GM21529 (cell line): ENCODE measurements around the gene RUSF1.
"Not testable (repeated sequence)": the region's sequence is repeated elsewhere in the genome, so short reads cannot be mapped to it uniquely, and the experiment has no call there.

Experiments
- ATAC-seq: cut with Tn5 transposase; IDR thresholded peaks from one replicate; pipeline ENCODE4 v1.9.1; 2021; ENCODE audit not compliant: unreplicated experiment

The RUSF1 gene

DNA sequence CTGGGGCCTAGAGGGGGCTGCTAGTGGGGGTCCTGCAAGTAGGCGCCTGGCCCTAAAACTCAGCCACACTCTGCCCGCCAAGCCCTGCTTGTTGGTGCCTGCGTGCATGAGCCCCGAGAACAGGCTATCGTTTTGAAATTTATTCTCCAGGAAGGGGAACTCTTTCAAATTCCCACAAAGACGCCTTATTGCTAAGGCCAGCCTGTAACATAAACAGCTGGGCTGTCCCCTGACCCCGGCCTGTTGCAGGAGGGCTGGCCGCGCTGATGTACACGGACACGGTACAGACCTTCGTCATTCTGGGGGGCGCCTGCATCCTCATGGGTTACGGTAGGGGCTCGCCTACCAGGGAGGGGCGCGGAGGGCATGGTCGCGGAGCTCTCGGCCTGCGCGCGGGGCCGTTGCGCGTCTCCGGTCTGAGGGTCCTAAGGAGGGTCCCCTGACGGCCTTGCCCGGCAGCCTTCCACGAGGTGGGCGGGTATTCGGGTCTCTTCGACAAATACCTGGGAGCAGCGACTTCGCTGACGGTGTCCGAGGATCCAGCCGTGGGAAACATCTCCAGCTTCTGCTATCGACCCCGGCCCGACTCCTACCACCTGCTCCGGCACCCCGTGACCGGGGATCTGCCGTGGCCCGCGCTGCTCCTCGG is 21.0 kb downstream of the RUSF1 start:
- ATAC-seq: no peak

DNA sequence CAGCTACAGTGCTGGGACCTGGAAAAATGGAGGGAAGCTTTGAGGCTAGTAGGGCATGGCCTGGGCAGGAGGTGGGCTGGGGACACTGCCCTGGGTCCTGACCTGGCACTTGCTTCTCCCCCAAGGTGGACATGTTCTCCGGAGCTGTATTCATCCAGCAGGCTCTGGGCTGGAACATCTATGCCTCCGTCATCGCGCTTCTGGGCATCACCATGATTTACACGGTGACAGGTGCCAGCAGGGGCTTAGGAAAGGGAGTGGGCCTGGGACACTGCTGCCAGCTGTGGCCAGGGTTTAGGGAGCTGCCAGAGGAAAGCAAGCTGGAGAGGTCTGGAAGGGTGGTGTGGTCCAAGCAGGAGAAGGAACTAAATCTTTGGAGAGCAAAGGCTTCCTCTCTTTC is 22.1 kb downstream of the RUSF1 start:
- ATAC-seq: no peak

DNA sequence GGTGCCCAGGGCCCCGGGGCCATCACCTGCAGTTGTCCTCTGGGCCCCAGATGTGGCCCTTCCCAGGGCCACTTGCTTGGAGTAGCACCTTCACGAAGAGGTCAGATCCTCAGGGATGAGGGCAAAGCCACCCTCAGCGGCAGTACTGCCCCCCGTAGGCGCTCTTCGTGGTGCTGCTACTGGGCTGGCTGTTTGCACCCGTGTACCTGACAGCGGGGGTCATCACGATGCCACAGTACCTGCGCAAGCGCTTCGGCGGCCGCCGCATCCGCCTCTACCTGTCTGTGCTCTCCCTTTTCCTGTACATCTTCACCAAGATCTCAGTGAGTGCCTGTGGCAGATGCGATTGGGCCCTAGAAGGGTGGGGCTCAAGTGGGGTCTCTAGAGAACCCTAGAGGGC is 22.6 kb downstream of the RUSF1 start:
- no peak for ATAC-seq

DNA sequence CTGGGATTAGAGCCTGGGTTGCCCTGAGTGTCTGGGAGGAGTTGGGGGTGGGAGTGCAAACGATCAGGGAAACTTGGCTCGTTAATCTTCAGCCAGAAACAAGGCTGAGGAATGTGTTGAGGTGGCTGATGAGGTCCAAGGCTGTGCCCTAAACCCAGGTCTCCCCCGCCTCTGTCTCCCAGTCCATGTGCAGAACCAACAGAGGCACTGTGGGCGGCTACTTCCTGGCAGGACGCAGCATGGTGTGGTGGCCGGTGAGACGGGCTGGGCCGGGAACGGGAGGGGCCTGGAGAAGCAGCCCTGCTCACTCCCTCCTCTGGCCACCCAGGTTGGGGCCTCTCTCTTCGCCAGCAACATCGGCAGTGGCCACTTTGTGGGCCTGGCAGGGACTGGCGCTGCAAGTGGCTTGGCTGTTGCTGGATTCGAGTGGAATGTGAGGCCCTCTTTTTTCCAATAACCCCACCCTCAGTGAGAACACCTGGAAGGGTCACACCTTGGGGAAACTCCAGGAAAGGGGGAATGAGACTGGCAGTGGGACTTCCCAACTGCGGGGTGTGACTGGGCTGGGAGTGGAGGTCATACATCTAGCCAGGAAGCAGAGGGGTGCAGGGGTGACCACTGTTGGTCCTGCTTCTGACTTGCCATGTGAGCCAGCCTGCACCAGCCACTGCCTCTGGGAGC is 23.6 kb downstream of the RUSF1 start:
- no peak for ATAC-seq

DNA sequence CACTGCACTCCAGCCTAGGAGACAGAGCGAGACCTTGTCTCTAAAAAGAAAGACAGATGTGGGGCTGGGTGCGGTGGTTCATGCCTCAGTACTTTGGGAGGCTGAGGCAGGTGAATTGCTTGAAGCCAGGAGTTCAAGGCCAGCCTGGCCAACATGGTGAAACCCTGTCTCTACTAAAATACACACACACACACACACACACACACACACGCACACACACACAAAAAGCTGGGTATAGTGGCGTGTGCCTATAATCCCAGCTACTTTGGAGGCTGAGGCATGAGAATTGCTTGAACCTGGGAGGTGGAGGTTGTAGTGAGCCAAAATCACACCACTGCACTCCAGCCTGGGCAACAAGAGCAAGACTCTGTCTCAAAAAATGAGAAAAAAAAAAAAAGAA is 24.1 kb downstream of the RUSF1 start:
- not testable (repeated sequence) for ATAC-seq

DNA sequence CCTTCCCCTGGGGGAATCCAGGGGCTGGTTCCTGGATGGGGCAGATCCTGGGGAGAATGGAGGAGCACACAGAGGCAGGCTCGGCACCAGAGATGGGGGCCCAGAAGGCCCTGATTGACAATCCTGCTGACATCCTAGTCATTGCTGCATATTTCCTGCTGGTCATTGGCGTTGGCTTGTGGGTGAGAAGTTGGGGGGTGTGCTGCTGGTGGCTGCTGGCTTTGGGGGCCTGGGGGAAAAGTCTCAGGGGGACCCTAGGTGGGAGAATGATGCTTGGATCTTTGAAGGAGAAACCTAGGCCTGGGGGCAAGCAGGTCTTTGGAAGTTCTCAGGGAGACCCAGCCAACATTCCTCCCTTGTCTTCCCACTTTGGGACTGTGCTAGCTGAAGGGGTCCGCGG is 25.1 kb downstream of the RUSF1 start, which contains the start of gene SLC5A2:
SLC5A2 (plus strand) TSS at position 43 of the 400 bp plus-strand sequence; CDS start at position 57, 14 bp downstream.
- ATAC-seq: no peak

DNA sequence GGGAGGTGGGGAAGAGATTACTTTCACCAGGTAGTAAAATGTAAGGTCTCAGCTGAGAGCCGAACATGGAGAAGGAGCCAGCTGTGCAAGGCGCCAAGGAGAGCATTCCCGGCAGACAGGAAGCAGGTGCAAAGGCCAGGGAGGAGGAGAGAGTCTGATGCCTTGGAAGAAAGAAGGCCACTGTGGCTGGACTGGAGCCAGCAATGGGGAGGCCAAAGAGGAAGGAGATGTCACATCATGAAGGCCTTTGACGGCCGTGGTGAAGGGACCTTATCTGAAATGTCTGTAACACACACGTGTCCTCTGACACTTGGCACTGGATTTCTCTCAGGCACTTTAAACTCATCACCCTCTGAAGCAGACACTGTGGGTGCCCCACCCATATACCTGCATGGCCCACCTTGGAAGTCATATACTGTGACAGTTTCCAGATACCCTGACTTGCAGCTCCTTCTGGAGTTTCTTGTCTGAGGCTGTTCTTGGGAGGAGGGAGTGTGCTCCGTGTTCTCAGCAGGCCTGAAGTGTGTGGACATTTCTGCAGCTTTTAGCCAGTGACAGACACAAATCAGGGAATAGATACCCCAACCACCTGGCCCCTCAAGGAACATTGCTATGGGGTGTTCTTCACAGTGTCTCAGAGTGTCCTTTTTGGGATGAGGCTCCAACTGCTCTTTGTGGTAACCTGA is 27.2 kb downstream of the RUSF1 start:
- no peak for ATAC-seq

DNA sequence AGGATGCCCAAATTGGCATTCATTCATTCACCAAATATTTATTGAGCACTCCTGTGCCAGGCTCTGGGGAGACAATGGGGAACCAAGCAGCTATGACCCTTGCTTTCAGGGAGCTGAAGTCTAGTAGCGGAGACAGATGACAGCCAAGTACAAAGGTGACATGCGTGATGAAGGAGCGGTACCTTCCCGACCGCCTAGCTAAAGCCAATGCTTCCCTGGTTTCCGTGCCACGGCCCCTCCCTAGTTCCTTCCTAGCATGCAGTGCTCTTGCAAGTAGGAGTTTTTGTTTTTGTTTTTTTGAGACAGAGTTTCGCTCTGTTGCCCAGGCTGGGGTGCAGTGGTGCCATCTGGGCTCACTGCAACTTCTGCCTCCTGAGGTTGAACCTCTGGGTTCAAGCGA is 28.4 kb downstream of the RUSF1 start:
- ATAC-seq: no peak

DNA sequence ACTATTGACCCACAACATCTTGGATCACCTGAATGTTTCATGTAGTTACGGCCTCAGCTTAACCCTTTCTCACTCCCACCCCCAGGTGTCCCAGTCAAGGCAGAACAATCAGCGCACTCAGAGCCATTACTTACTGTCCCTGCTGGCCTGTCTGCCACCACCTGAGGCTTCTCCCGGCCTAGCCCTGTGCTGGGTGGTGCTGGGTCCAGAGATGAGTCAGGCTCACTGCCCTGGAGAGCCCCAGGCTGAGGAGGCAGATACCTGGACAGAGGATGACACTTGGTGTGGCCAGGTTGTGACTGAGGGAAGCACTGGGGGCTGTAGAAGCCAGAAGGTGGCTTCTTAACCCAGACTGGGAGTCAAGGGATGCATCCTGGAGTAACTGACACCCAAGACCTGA is 29.2 kb downstream of the RUSF1 start:
- no peak for ATAC-seq

DNA sequence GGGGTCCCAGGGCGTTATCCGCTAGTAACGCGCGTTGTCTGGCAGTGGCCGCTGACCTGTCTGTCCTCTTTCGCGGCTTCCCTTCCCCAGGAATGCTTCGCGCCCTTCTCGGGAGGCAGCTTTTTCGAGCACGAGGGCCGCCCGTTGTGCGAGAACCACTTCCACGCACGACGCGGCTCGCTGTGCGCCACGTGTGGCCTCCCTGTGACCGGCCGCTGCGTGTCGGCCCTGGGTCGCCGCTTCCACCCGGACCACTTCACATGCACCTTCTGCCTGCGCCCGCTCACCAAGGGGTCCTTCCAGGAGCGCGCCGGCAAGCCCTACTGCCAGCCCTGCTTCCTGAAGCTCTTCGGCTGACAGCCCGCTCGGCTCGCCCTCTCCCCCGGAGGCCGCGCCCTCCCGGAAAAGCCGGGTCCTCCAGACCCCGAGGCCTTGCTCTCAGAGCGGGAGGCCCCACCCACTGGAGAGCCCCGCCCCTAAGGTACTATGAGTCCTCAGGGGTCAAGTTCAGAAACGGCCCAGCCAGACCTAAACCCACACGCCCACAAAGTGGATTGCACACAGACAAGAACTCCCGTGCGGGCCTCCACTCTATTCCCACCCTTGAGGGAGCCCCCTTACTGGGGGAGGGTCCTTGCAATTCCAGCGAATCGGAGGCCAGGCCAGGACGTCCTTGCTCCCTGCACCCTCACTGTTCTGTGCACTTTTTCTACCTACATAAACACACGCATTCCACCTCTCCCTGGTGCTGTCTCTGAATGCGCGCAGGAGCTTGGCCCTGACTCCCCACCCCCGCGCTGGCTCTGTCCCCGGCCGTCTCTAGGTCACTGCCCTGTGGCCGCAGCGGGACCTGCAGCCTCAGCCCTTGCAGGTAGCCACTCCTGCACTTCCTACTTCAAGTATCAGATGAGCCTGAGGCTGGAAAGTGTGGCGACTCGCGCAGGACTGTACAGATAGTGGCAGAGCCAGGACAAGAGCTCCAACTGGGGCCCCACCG is 30.7 kb downstream of the RUSF1 start:
- ATAC-seq: peak; percentile 21

DNA sequence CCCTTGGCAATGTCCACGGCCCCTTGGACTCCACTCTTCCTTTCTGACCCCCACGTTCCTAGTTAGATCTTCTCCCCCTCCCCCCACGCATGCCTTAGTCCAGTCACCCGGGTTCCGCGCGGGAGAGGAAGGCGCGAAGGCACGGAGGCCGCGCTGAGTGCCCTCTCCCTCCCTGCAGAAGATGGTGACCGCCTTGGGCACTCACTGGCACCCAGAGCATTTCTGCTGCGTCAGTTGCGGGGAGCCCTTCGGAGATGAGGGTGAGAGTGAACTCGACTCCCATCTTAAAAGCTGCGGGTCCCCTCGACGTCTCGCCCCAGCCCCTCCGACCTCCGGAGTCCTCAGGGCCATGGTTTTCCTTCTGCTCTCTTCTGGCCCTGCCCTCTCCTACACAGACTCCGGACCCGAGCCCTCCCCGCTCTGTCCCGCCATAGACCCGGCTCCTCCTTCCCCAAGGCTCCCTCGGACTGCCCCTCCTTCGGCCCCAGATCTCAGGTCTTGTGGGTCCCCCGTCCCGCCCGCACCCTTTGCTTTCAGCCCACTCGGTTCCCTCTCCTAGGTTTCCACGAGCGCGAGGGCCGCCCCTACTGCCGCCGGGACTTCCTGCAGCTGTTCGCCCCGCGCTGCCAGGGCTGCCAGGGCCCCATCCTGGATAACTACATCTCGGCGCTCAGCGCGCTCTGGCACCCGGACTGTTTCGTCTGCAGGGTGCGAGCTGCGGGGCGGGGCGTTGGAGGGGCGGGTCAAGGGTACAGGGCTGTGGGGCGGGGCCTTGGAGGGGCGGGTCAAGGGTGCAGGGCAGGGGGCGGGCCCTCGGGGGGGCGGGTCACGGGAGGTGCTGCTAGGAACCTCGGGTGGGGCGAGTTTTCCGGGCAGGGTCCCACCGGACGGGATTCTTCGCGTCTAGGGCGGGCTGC is 31.6 kb downstream of the RUSF1 start:
- ATAC-seq: peak; percentile 68

DNA sequence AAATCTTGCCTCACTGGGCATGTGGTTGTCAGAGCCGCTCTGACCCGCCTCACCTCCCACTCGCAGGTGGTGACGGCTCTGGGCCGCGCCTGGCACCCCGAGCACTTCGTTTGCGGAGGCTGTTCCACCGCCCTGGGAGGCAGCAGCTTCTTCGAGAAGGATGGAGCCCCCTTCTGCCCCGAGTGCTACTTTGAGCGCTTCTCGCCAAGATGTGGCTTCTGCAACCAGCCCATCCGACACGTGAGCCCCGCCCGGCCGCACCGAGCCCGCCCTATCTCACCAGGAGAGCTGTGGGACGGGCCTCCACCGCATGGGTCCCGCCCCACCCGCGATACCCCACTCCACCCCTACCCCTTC is 32.3 kb downstream of the RUSF1 start:
- no peak for ATAC-seq

DNA sequence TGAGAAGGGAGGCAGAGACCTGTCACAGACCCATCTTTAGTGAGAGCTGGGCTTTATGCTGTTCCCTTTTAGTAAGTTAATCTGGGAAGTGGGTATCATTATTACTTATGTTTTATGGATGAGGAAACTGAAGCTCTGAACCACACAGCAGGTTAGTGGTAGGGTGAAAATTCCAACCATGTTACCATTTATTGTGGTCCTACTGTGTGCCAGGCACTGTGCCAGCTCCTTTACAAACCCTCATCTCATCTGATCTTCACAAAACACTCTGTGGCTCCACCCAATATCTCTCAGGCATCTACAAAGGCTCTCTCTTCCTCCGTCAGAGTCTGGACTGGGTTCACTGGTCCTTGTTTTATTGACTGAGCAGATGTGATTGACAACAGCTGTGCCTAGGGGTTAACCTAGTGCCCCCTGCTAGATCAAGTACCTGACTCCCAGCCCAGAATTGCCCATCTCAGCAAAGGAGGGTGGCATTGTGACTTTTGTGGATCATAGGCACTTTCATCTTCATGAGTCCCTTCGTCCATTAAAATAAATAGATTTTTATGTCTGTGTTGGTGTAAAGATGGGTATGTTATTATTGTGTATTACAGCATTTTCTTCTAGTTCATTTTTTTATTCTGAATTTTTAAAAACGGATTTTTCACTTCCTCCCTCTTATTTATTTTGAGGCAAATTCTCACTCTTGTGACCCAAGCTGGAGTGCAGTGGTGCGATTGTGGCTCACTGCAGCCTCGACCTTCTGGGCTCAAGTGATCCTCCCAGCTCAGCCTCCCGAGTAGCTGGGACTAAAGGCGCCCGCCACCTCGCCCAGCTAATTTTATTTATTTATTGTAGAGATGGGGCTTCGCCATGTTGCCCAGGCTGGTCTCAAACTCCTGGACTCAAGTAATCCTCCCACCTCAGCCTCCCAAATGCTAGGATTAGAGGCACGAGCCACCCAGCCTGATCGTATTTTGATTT is 33.1 kb downstream of the RUSF1 start:
- no peak for ATAC-seq

DNA sequence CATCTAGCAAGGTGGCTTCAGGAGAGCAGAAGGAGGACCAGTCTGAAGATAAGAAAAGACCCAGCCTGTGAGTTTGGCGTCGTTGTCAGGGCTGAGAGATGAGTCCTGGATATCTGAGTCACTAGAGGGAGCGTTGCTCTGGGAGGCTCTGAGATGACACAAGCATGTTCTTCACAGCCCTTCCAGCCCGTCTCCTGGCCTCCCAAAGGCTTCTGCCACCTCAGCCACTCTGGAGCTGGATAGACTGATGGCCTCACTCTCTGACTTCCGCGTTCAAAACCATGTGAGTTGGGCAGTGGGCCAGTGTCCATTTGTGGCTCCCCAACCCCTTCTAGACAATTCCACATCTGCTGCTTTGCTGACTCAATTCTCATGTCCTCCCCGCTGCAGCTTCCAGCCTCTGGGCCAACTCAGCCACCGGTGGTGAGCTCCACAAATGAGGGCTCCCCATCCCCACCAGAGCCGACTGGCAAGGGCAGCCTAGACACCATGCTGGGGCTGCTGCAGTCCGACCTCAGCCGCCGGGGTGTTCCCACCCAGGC is 33.9 kb downstream of the RUSF1 start:
- ATAC-seq: no peak

DNA sequence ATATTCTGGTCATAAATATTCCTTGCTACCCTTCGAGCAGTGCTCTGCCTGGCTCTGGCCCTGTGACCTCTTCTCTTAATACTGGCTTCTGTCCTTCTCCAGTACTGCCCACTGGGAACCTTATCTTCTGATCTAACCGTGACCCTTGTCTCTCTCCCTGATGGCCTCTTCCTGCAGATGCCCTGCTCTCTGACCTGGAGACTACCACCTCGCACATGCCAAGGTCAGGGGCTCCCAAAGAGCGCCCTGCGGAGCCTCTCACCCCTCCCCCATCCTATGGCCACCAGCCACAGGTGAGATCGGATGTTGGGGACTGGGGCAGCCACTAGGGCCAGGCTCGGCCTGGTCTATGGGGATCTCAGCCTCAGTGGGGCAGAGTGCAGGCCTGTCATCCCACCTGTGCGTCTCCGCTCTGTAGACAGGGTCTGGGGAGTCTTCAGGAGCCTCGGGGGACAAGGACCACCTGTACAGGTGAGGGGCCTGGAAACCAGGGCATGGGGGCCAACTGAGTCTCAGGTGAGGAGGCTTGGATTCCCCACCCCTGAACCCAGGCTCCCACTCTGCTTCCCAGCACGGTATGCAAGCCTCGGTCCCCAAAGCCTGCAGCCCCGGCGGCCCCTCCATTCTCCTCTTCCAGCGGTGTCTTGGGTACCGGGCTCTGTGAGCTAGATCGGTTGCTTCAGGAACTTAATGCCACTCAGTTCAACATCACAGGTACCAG is 34.8 kb downstream of the RUSF1 start:
- no peak for ATAC-seq

DNA sequence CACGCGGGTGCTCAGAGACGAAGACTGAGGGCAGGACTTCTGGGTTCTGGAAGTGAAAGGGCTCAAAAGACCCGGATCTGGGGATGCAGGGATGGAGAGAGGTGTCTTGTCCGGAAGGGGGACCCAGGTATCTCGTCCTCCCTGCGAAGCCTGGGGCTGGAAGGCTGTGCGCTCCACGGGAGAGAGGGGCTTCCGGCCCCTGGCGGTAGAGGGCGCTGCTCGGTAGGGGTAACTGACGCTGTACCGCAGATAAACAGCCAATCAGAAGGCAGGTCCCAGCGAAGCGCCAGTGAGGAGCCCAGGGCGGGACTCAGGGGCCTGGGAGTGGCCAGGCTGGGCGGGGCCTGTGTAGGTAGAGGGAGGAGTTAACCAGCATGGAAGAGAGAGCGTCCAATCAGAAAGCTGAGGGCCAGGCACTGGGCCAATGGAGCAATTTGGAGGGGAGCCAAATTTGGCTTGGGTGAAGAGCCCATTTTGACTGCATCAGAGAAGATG is 35.4 kb downstream of the RUSF1 start:
- ATAC-seq: no peak

DNA sequence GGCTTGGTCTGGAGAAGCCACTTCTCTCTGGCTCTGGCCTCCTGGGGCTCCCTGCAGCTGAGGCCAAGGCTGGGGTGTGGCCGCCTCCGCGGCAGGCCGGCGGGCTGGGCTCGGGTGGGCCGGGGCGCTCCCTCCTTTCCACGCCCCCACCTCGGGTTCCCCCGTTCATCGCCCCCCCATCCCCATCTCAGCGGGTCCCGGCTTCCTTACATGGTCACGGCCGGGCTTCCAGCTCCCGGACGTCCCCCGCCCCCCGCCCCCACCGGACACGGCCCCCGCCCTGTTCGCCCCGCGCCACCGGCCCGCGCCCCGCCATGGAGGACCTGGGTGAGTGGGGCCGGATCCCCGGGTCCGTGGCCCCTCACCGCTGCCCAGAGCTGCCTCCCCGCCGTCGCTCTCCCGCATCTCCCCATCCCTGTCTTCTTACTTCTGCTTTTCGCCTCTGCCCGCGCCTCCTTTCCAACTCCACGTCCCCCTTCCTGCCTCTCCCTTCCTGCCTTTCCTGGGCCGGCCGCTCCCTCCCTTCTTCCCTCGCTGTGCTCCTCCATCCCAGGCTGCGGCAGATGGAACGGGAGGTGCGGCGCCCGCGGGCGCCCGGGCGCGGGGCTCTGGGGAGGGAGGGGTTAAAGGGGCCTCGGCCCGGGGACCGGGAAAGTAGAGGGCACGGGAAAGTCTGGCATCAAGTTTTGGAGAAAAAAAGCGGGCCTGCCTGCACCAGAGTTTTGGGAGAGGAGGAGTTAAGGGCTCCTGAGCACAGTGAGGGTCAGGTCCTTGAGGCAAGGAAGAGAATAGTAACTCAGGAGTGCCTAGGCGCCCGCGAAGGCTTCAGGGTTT is 36.1 kb downstream of the RUSF1 start, which contains the start of gene TGFB1I1:
TGFB1I1 (plus strand) TSS at position 278 of the 834 bp plus-strand sequence; CDS start at position 315, 37 bp downstream.
- no peak for ATAC-seq
